Mesendoderm (in vitro differentiated cells): ENCODE data around the gene KCNQ1.

ENCODE experiments used
- DNase-seq: peaks from one replicate; pipeline ENCODE4 v3.0.0; 2013
- H2AK5ac ChIP-seq: 2 replicates; pipeline ENCODE4 v1.6.1; 2013; ENCODE audit warnings: low read length, inconsistent platforms
- H2BK120ac ChIP-seq: 2 replicates; pipeline ENCODE4 v1.6.1; 2013; ENCODE audit warnings: low read depth, mild to moderate bottlenecking, low read length, moderate library complexity, mixed read lengths
- H2BK15ac ChIP-seq: replicated peaks from 2 replicates; pipeline ENCODE4 v1.6.1; 2013; ENCODE audit warnings: low read depth, mild to moderate bottlenecking, moderate library complexity
- H2BK5ac ChIP-seq: 2 replicates; pipeline ENCODE4 v1.6.1; 2013; ENCODE audit warnings: low read length, inconsistent platforms
- H3K18ac ChIP-seq: 2 replicates; pipeline ENCODE4 v1.6.1; 2013; ENCODE audit warnings: mild to moderate bottlenecking, low read length, mixed read lengths
- H3K23ac ChIP-seq: one replicate; pipeline ENCODE4 v1.6.1; 2013; ENCODE audit warnings: low read length
- H3K27ac ChIP-seq: 2 replicates; pipeline ENCODE4 v1.5.1; 2013; ENCODE audit warnings: low read depth, mild to moderate bottlenecking, inconsistent platforms, low read length, moderate library complexity
- H3K27me3 ChIP-seq: 2 replicates; pipeline ENCODE4 v1.6.1; 2013; ENCODE audit warnings: low read length, control low read depth, mild to moderate bottlenecking, inconsistent platforms; ENCODE audit not compliant: insufficient read depth, poor library complexity
- H3K36me3 ChIP-seq: 2 replicates; pipeline ENCODE4 v1.6.1; 2013; ENCODE audit warnings: low read length, inconsistent platforms; ENCODE audit not compliant: control insufficient read depth, insufficient read depth
- H3K4ac ChIP-seq: one replicate; pipeline ENCODE4 v1.6.1; 2013; ENCODE audit warnings: low read depth, mild to moderate bottlenecking, low read length, moderate library complexity
- H3K4me1 ChIP-seq: 2 replicates; pipeline ENCODE4 v1.6.1; 2013; ENCODE audit warnings: low read depth, low read length, inconsistent platforms; ENCODE audit not compliant: control insufficient read depth
- H3K4me2 ChIP-seq: 2 replicates; pipeline ENCODE4 v1.6.1; 2013; ENCODE audit warnings: low read length
- H3K4me3 ChIP-seq: 2 replicates; pipeline ENCODE4 v1.5.1; 2013; ENCODE audit warnings: mild to moderate bottlenecking, low read length
- H3K56ac ChIP-seq: one replicate; pipeline ENCODE4 v1.6.1; 2013; ENCODE audit warnings: low read length
- H3K79me1 ChIP-seq: 2 replicates; pipeline ENCODE4 v1.6.1; 2013; ENCODE audit warnings: low read length, inconsistent platforms
- H3K79me2 ChIP-seq: 2 replicates; pipeline ENCODE4 v1.6.1; 2013; ENCODE audit warnings: mild to moderate bottlenecking, low read length; ENCODE audit not compliant: control insufficient read depth, insufficient read depth
- H3K9ac ChIP-seq: 2 replicates; pipeline ENCODE4 v1.6.1; 2013; ENCODE audit warnings: low read length, inconsistent platforms
- H4K5ac ChIP-seq: one replicate; pipeline ENCODE4 v1.6.1; 2013; ENCODE audit warnings: low read length
- H4K8ac ChIP-seq: one replicate; pipeline ENCODE4 v1.6.1; 2013; ENCODE audit warnings: low read depth, mild to moderate bottlenecking, control low read depth, low read length, moderate library complexity
- WGBS: extraction: QIAGEN DNeasy Blood & Tissue Kit; methylation state at CpG from one replicate; pipeline ENCODE4 v1.1.7; 2013; ENCODE audit warnings: low lambda C conversion rate, missing lambda C conversion rate; ENCODE audit not compliant: insufficient coverage; ENCODE audit errors: extremely low coverage; 5-methylcytosine and 5-hydroxymethylcytosine counted together

The KCNQ1 gene

GRCh38 chr11:2791139-2791520 is 346.3 kb downstream of the KCNQ1 start:
- Histone ChIP-seq H3K4me3 (no peak overlapping the region), H3K79me2 (no peaks in the 10 kb centered on the region), H4K8ac (no peak overlapping the region), H3K79me1 (no peaks in the 10 kb centered on the region), H2BK15ac (no peak overlapping the region), H3K36me3 (no peaks in the 10 kb centered on the region), H3K4me1 (no peaks in the 10 kb centered on the region), H3K27me3 (no peaks in the 10 kb centered on the region), H3K56ac (no peak overlapping the region), H3K18ac (no peak overlapping the region), H3K27ac (no peak overlapping the region), H2BK120ac (no peak overlapping the region), H3K4me2 (no peak overlapping the region), H2BK5ac (no peak overlapping the region), H3K4ac (no peak overlapping the region), H3K9ac (no peak overlapping the region), H4K5ac (no peak overlapping the region), H3K23ac (no peak overlapping the region), H2AK5ac (no peak overlapping the region)
- no peak for DNase-seq
- WGBS = no CpG with 5 or more reads among the region's 20 CpGs

DNA sequence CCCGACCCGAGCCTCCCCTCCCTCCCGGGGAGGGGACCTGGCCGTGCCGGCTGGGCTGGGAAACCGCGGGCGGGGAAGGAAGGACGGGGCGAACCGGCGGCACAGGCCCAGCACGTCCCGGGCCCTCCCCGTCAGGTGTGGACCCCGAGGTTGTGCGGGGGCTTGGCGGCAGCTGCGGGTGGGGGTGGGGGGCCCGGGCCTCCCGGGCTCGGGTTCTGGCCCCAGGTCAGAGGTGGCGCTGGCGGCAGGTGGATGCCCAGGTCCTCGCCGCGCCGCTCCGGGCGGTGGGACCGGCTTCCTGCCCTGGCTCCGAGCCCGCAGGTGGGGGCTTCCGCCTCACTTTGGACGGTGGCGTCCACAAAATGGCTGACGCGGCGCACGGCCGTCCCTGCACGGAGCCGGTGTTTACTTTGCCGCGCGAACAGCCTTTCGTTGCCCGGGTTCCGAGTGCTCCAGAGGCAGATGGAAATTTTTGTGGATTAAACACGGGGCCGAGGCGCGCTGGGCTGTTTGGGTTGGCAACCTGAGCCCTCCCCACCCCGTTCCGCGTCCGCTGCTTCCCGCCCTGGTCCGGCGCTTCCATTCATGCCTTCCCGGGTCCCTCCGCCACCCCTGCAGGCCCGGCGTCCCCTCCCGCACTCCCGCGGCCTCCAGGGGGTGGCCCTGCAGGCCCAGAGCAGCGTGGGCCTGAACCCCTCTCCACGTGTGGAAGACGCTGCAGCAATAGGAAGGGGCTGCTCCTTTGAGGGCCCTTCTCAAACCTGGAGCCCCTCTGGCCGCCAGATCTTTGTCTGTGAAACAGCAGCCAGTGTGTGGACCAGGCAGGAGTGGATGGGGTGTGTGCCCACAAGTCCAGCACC is 346.9 kb downstream of the KCNQ1 start:
- Histone ChIP-seq H3K27me3 (no peaks in the 10 kb centered on the region), H3K79me2 (no peaks in the 10 kb centered on the region), H3K56ac (peak overlapping the region; percentile 67), H2AK5ac (no peak overlapping the region), H3K18ac (no peak overlapping the region), H3K9ac (peak overlapping the region; percentile 45), H3K79me1 (no peaks in the 10 kb centered on the region), H3K36me3 (no peaks in the 10 kb centered on the region), H4K5ac (no peak overlapping the region), H3K4me3 (no peak overlapping the region), H3K4me1 (no peaks in the 10 kb centered on the region), H3K23ac (no peak overlapping the region), H2BK120ac (no peak overlapping the region), H3K4me2 (no peak overlapping the region), H3K27ac (no peak overlapping the region), H2BK15ac (no peak overlapping the region), H4K8ac (no peak overlapping the region), H2BK5ac (no peak overlapping the region), H3K4ac (no peak overlapping the region)
- peak; percentile 11 for DNase-seq
- no CpG with 5 or more reads among the region's 71 CpGs for WGBS

DNA sequence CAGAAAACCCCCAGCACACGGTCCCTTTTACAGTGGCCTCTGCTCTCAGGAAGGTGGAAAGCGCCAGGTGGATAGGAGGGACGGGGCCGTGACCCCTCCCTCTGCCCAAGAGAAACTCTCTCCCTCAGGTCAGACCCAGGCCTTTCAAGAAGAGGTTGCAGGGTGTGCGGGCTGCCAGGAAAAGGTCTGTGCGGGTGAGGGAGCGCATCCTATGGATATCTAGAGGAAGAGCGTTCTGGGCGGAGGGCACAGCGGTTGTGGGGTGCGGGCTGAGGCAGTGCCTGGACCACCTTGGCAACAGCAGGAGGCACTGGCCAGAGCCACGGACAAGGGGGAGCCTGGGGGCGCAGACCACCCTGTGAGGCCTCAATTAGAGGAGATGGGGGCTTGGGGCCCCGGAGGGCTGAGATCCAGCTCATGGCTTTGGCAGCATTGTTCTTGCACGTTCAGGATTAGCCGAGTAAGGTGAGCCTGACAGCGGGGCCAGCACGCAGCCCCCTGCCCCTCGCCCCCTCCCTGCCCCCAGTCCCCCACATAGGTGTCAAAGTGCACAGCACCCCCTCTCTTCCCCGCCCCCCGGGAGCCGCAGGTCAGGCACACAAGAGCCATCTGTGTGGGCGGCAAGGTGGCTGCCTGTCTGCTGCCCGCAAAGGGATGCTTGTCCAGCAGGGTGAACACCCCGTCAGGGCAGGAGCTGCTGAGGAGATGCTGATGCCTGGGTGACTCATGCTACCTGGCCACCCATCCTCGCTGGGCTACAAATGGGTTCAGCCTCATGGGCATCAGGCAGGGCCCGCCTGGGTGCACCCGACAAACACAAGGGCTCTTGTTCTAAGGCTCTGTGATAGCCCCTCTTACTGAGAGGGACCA is 347.8 kb downstream of the KCNQ1 start:
- no peak for DNase-seq
- Histone ChIP-seq H2BK120ac (no peak overlapping the region), H3K23ac (no peak overlapping the region), H3K79me2 (no peaks in the 10 kb centered on the region), H3K4me2 (no peak overlapping the region), H4K8ac (no peak overlapping the region), H3K36me3 (no peaks in the 10 kb centered on the region), H3K4me1 (no peaks in the 10 kb centered on the region), H3K27ac (no peak overlapping the region), H4K5ac (no peak overlapping the region), H3K4me3 (no peak overlapping the region), H3K9ac (no peak overlapping the region), H2BK15ac (no peak overlapping the region), H3K56ac (no peak overlapping the region), H3K27me3 (no peaks in the 10 kb centered on the region), H3K79me1 (no peaks in the 10 kb centered on the region), H3K4ac (no peak overlapping the region), H2BK5ac (no peak overlapping the region), H3K18ac (no peak overlapping the region), H2AK5ac (no peak overlapping the region)
- WGBS = no CpG with 5 or more reads among the region's 28 CpGs

GRCh38 chr11:2793701-2794045 is 348.9 kb downstream of the KCNQ1 start:
- Histone ChIP-seq H3K79me1 (no peaks in the 10 kb centered on the region), H3K27me3 (no peaks in the 10 kb centered on the region)

GRCh38 chr11:2794046-2794967 is 349.5 kb downstream of the KCNQ1 start:
- no peak overlapping the region for H2AK5ac ChIP-seq
- H3K4me3 ChIP-seq = no peak overlapping the region
- no peak overlapping the region for H3K4ac ChIP-seq
- no peak for DNase-seq
- no peaks in the 10 kb centered on the region for H3K79me1 ChIP-seq
- no peaks in the 10 kb centered on the region for H3K36me3 ChIP-seq
- H2BK15ac ChIP-seq = no peak overlapping the region
- H4K5ac ChIP-seq = no peak overlapping the region
- H3K9ac ChIP-seq = no peak overlapping the region
- no peak overlapping the region for H3K23ac ChIP-seq
- H3K4me2 ChIP-seq = no peak overlapping the region
- no peaks in the 10 kb centered on the region for H3K79me2 ChIP-seq
- H3K56ac ChIP-seq = no peak overlapping the region
- H3K27ac ChIP-seq = no peak overlapping the region
- no peaks in the 10 kb centered on the region for H3K4me1 ChIP-seq
- H3K18ac ChIP-seq = no peak overlapping the region
- H2BK5ac ChIP-seq = no peak overlapping the region
- no peak overlapping the region for H2BK120ac ChIP-seq
- H3K27me3 ChIP-seq = no peaks in the 10 kb centered on the region
- no peak overlapping the region for H4K8ac ChIP-seq
- no CpG with 5 or more reads among the region's 18 CpGs for WGBS

More at GRCh38 chr11:2793701-2794045, 348.9 kb downstream of the KCNQ1 start:
- H4K5ac ChIP-seq = no peak overlapping the region
- no peak overlapping the region for H4K8ac ChIP-seq
- H3K18ac ChIP-seq = no peak overlapping the region
- WGBS = no CpG with 5 or more reads among the region's 4 CpGs
- H3K79me2 ChIP-seq = no peaks in the 10 kb centered on the region
- no peak overlapping the region for H3K23ac ChIP-seq
- H2AK5ac ChIP-seq = no peak overlapping the region
- H3K9ac ChIP-seq = no peak overlapping the region
- no peak overlapping the region for H2BK5ac ChIP-seq
- H2BK120ac ChIP-seq = no peak overlapping the region
- H3K56ac ChIP-seq = no peak overlapping the region
- H3K4me2 ChIP-seq = no peak overlapping the region
- H3K27ac ChIP-seq = no peak overlapping the region
- no peaks in the 10 kb centered on the region for H3K36me3 ChIP-seq
- H3K4me1 ChIP-seq = no peaks in the 10 kb centered on the region
- no peak overlapping the region for H3K4ac ChIP-seq
- H2BK15ac ChIP-seq = no peak overlapping the region
- no peak for DNase-seq
- H3K4me3 ChIP-seq = no peak overlapping the region
